MCF 10A (cell line): Measurements from ENCODE around the gene DEFB114. TPM values are rescaled to one million over a fixed set of nuclear protein-coding genes. Genes with fewer than 3 reads are reported as not detected.

Experiments used
- BruUV-seq: library from RNA; stranded (reverse); fragments of 400-500 nt; replicated peaks from 2 replicates; lab custom pipeline; 2021; lab: Mats Ljungman, UMichigan
- CTCF ChIA-PET: fragments of 300-600 bp; sonication (Branson Sonifier 250); formaldehyde crosslinking; extraction: SDS; loops from one replicate; lab custom pipeline; 2021; ENCODE audit warnings: antibody characterized with exemption, inconsistent platforms; lab: Yijun Ruan, JAX
- POLR2A ChIA-PET: fragments of 300-600, 350-650 bp; sonication (Branson Sonifier 250); formaldehyde crosslinking; extraction: SDS; loops from one replicate; lab custom pipeline; 2020; ENCODE audit warnings: antibody characterized with exemption, inconsistent platforms; lab: Yijun Ruan, JAX
- DNase-seq: peaks from one replicate; pipeline ENCODE4 v3.0.0-alpha.2; 2018; ENCODE audit not compliant: unreplicated experiment
- H3K27ac Mint-ChIP-seq: one replicate; pipeline ENCODE4 v1.8.0; 2022; ENCODE audit warnings: mild to moderate bottlenecking, low read depth, mixed read lengths; ENCODE audit not compliant: unreplicated experiment
- H3K27me3 Mint-ChIP-seq: one replicate; pipeline ENCODE4 v1.8.0; 2022; ENCODE audit warnings: mixed read lengths; ENCODE audit not compliant: insufficient read depth, unreplicated experiment
- H3K36me3 Mint-ChIP-seq: one replicate; pipeline ENCODE4 v1.8.0; 2022; ENCODE audit warnings: mild to moderate bottlenecking, moderate library complexity, mixed read lengths; ENCODE audit not compliant: insufficient read depth, unreplicated experiment
- H3K4me1 Mint-ChIP-seq: one replicate; pipeline ENCODE4 v1.8.0; 2022; ENCODE audit warnings: mixed read lengths; ENCODE audit not compliant: insufficient read depth, unreplicated experiment
- H3K4me3 Mint-ChIP-seq: one replicate; pipeline ENCODE4 v1.8.0; 2022; ENCODE audit warnings: mild to moderate bottlenecking, moderate library complexity, mixed read lengths; ENCODE audit not compliant: unreplicated experiment
- H3K9me3 Mint-ChIP-seq: one replicate; pipeline ENCODE4 v1.8.0; 2022; ENCODE audit warnings: mixed read lengths; ENCODE audit not compliant: unreplicated experiment
- intact Hi-C: fragments of 100-400 bp; cut with micrococcal nuclease; formaldehyde crosslinking; loops from 2 replicates; pipeline ENCODE4 v1.14.1; 2022
- total RNA-seq: library from RNA; stranded (reverse); gene quantifications from 2 replicates; pipeline ENCODE4 v1.2.3, GENCODE V29; 2022
- TF ChIP-seq, protein P1 (sequence below): fragments of 200-600 bp; IDR thresholded peaks from one replicate; pipeline ENCODE4 v1.8.0; 2022; ENCODE audit warnings: antibody characterized with exemption, mild to moderate bottlenecking; ENCODE audit not compliant: unreplicated experiment

The DEFB114 gene
- total RNA-seq, 1 experiment from 2014 or later, result not detected

DNA sequence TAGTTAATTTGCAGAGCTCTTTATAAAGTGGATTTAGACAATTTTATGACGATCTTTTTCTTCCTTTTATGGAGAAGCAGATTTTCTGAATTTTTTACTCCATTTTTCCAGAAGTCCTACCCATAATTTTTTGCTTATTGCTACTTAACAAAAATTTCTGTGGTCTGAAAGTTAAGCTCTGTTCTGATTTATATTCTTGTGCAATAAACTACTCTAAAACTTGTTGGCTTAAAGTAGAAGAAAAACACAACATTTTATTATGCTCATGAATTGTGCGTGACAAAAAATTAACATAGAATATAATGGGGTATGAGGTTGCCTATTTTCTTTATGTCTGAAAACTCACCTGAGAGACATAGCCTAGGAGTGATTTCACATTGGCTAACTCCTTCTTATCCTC is 2.9 kb upstream of the DEFB114 start:
- no peak overlapping the region for H3K4me3 Mint-ChIP-seq
- intact Hi-C loops, result no loop called here
- ChIA-PET CTCF (no interaction called here), POLR2A (interaction anchor here (0.7 to 1.2 kb wide), 2 partner anchors 41 to 93 kb away, joined by 3 read pairs; no protein-coding TSS in a partner anchor)
- peaks cover 34% of the 10 kb centered on the region for H3K27me3 Mint-ChIP-seq
- no peaks in the 10 kb centered on the region for H3K36me3 Mint-ChIP-seq
- H3K4me1 Mint-ChIP-seq, result no peaks in the 10 kb centered on the region
- TF ChIP-seq, protein P1, sequence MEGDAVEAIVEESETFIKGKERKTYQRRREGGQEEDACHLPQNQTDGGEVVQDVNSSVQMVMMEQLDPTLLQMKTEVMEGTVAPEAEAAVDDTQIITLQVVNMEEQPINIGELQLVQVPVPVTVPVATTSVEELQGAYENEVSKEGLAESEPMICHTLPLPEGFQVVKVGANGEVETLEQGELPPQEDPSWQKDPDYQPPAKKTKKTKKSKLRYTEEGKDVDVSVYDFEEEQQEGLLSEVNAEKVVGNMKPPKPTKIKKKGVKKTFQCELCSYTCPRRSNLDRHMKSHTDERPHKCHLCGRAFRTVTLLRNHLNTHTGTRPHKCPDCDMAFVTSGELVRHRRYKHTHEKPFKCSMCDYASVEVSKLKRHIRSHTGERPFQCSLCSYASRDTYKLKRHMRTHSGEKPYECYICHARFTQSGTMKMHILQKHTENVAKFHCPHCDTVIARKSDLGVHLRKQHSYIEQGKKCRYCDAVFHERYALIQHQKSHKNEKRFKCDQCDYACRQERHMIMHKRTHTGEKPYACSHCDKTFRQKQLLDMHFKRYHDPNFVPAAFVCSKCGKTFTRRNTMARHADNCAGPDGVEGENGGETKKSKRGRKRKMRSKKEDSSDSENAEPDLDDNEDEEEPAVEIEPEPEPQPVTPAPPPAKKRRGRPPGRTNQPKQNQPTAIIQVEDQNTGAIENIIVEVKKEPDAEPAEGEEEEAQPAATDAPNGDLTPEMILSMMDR, result no peak
- H3K27ac Mint-ChIP-seq, result no peak overlapping the region
- DNase-seq, result no peak
- no TSS peak for BruUV-seq
- no peaks in the 10 kb centered on the region for H3K9me3 Mint-ChIP-seq

DNA sequence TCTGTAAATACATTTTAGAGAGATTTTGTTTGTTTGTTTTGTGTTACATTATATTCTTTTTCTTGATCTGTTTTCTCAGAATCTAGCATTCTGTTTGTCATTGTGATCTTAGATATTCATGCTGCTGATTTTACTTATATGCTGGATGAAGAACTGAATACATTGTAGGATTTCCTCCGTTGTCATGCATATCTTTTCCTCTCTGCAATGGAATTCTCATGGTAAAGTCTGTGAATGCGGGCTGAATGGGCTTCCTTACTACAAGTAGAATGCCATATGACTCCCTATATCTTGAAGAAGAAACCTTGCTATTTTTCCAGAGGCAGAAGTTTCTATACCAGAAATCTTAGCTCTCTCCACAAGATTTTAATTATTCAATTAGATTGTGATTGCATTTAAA is 2.4 kb upstream of the DEFB114 start:
- BruUV-seq, result no TSS peak
- no peak for DNase-seq
- H3K27me3 Mint-ChIP-seq, result peaks cover 34% of the 10 kb centered on the region
- H3K4me3 Mint-ChIP-seq, result no peak overlapping the region
- no peaks in the 10 kb centered on the region for H3K9me3 Mint-ChIP-seq
- H3K4me1 Mint-ChIP-seq, result no peaks in the 10 kb centered on the region
- ChIA-PET POLR2A (interaction anchor here (0.7 to 1.2 kb wide), 2 partner anchors 41 to 93 kb away, joined by 3 read pairs; no protein-coding TSS in a partner anchor), CTCF (no interaction called here)
- intact Hi-C loops, result no loop called here
- no peaks in the 10 kb centered on the region for H3K36me3 Mint-ChIP-seq
- H3K27ac Mint-ChIP-seq, result no peak overlapping the region
- TF ChIP-seq, protein P1, result no peak

DNA sequence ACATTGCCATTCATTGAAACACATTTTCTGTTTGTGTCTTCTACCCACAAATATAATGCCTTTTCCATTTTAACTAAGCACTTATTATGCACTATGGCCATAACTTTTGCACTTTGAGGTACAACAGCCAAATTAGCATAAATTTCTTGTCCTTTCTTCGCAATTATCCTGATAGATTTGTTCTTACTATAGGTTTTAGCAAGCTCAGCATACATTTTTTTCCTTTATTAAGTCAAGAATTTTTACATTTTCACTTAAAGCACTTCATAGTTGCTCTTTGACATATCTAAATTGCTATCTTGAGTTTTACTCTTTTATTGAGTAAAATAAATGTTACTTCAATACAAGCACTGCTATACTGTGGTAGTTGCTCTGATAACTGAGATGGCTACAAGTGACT is 5.8 kb downstream of the DEFB114 start:
- H3K9me3 Mint-ChIP-seq, result no peaks in the 10 kb centered on the region
- no peak overlapping the region for H3K4me3 Mint-ChIP-seq
- intact Hi-C loops, result no loop called here
- peaks cover 26% of the 10 kb centered on the region for H3K27me3 Mint-ChIP-seq
- BruUV-seq, result no TSS peak
- no peak for DNase-seq
- no peaks in the 10 kb centered on the region for H3K4me1 Mint-ChIP-seq
- no peaks in the 10 kb centered on the region for H3K36me3 Mint-ChIP-seq
- no peak overlapping the region for H3K27ac Mint-ChIP-seq
- CTCF ChIA-PET, result no interaction called here
- POLR2A ChIA-PET, result no interaction called here
- TF ChIP-seq, protein P1, result no peak

DNA sequence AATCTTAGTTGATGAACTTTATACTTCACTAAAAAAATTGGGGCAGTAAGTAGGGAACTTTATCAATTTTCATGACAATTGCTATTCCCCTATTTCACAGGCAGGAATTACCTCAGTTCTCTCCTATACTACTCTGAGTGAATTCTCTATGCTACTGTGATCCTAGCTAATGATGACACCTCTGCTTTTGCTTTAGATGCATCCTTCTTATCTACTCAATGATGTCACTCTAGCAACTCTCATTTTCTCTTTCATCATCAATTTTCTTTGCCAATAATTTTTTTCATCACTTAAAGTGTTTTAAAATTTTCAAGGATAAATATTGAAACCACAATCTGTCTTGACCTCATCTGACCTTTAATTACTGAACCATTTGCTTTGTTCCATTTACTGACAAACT is 8.1 kb downstream of the DEFB114 start:
- H3K4me1 Mint-ChIP-seq, result no peaks in the 10 kb centered on the region
- no peak overlapping the region for H3K4me3 Mint-ChIP-seq
- BruUV-seq, result no TSS peak
- H3K27ac Mint-ChIP-seq, result no peak overlapping the region
- H3K9me3 Mint-ChIP-seq, result no peaks in the 10 kb centered on the region
- H3K36me3 Mint-ChIP-seq, result no peaks in the 10 kb centered on the region
- peaks cover 26% of the 10 kb centered on the region for H3K27me3 Mint-ChIP-seq
- intact Hi-C loops, result no loop called here
- ChIA-PET CTCF (interaction anchor here (1.0 kb wide), 1 partner anchor 15 kb away, joined by 3 read pairs; no protein-coding TSS in a partner anchor), POLR2A (no interaction called here)
- TF ChIP-seq, protein P1, result no peak
- DNase-seq, result no peak
